GM18520 (cell line): ENCODE data around the gene ZNF443.
A peak's percentile ranks its signal among the peaks of the same experiment; 100 is the strongest.
"Not testable (repeated sequence)": the region's sequence is repeated elsewhere in the genome, so short reads cannot be mapped to it uniquely, and the experiment has no call there.

Experiments used
- ATAC-seq: cut with Tn5 transposase; IDR thresholded peaks from one replicate; pipeline ENCODE4 v1.9.1; 2021; ENCODE audit not compliant: unreplicated experiment

Gene ZNF443

DNA sequence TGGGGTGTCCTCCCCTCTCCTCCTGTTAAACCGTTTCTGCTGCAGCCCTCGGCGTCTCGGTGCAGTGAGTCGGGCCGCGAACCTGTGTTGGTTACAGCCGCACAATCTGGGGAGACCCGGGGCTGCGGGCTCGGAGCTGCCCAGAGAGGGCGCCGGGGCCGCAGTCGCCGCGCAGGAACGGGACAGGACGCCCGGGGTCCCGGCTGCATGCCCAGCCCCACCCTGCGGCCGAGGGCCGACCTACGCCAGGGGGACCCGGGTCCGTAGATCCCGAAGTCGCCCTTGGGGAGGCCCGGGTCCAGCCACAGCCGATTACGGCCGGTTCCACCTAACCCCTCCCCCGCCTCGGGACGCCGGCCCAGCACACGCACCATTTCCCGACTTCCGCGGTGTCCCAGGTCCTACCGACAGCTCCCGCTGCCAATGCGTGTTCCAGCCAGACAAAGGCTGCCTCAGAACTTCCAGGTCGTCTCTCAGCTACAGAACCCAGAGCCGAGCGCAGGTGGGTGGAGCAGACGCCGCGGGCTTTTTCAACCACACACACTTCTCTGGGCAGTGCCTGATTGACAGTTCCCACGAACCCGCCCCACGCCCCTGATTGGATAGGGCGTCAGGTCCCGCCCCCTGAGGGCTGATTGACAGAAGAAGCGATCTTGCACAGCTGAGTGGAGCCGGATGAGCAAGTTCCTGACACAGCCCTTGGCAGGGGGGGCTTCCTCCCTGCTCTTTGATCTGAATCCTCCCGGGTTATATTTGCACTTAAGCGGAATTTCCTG, at the start of gene ZNF443:
TSS of gene ZNF443 (minus strand) at position 481 of the 776 bp plus-strand sequence. CDS start at position 374, 107 bp downstream.
- ATAC-seq, result peak; percentile 94

DNA sequence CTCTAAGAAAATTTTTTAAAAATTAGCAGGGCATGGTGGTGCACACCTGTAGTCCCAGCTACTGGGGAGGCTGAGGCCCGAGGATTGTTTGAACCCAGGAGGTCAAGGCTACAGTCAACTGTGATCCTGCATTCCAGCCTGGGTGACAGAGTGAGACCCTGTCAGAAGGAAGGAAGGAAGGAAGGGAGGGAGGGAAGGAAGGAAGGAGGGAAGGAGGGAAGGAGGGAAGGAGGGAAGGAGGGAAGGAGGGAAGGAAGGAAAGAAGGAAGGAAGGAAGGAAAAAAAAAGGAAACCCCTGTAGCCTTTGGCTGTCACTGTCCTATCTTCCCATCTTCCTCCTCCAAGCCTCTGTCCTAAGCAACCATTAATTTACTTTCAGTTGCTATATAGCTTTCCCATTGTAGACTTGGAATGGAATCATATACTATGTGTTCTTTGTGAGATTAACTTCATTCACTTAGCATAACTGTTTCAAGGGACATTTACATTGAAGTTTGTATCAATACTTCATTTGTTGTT, 45.5 kb upstream of the ZNF443 start:
- not testable (repeated sequence) for ATAC-seq

DNA sequence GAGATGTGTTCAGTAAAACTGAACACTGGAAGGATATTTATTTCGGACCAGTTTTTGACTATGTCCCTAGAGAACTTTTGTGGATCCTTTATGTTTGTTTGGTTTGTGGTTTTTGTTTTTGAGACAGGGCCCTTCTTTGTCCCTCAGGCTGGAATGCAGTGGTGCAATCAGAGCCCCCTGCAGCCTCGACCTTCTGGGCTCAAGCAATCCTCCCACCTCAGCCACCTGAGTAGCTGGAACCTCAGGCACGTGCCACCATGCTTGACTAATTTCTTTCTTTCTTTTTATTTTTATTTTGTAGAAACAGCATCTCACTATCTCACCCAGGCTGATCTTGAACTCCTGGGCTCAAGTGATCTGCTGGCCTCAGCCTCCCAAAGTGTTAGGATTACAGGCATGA, 44.8 kb upstream of the ZNF443 start:
- ATAC-seq, result no peak

DNA sequence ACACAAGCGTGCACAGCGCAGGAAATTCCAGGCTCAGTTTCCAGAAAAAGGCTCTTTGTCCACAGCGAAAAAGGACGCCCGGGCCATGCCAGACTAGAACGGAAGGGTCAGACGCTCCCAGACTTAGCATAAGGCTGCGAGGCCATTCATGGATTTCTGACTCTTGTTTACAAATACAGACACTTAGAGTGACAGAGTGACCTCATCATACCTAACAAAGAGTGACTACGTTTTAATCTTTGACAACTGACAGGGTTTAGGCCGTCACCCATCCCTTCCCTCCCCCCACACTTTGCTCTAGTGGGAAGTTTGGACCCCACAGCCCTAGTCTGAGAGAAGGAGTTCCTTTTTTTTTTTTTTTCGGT, 44.2 kb upstream of the ZNF443 start:
- ATAC-seq, result no peak

DNA sequence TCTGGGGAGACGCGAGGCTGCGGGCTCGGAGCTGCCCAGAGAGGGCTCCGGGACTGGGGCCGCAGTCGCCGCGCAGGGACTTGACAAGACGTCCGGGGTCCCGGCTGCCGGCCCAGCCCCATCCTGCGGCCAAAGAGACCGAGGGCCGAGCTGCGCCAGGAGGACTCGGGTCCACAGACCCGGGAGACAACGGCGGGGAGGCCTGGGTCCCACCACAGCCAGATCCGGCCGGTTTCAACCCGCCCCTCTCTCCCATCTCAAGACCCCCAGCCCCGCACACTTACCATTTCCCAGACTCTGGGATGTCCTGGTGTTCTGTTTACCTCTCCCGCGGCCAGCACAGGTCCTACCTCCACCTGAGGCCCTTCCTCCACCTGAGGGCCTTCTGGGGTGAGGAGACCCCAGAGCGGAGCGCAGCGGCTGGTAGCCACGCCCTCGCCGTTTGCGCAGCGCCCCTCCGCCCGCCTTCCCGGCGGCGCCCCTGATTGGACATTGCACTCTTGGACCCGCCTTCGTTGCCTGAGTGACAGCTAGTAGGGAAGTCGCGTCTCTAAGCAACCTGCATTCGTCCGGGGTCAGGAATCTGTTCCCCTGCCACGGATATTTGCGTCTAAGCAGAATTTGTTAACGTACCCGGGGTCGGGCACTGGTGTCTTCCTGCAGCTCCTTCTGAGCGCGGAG, 43.7 kb upstream of the ZNF443 start, which contains the start of gene ZNF709:
TSS of gene ZNF709 (minus strand) at position 446 of the 681 bp plus-strand sequence. CDS start at position 287, 159 bp downstream.
- ATAC-seq, result peak; percentile 91

DNA sequence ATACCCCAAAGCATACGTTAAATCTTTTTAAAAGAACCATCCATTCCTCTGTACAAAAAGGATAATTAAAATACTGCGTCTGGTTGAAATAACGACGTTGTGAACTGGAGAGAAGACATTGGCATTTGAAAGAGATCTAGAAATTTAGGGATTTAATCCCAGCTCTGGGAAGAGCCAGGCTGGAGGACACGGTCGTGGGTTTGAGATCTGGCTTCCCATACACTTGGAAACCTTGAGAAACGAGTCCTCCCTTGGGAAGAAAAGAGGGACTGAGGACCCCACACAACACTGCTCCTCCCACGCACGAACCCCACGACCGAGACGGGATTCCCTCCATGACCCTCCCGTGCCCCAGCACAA, 43.2 kb upstream of the ZNF443 start:
- no peak for ATAC-seq

DNA sequence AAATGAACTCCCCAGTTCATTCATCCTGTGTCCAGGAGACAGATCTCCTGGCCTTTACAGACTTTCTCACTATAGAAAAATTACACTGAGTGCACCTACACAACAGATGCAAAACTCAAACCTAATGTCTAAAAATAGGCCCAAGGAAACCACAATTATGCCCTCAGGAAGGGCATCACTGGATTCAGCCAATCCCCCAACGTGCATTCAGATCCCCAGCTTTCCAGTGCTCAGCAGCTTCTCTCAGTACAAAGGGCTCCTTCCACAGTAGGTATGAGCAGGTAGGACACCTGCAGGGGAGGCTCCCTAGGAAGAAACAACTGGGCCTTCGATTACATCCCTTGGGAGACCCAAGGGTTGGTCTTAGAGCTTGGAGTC, 41.7 kb upstream of the ZNF443 start:
- no peak for ATAC-seq

DNA sequence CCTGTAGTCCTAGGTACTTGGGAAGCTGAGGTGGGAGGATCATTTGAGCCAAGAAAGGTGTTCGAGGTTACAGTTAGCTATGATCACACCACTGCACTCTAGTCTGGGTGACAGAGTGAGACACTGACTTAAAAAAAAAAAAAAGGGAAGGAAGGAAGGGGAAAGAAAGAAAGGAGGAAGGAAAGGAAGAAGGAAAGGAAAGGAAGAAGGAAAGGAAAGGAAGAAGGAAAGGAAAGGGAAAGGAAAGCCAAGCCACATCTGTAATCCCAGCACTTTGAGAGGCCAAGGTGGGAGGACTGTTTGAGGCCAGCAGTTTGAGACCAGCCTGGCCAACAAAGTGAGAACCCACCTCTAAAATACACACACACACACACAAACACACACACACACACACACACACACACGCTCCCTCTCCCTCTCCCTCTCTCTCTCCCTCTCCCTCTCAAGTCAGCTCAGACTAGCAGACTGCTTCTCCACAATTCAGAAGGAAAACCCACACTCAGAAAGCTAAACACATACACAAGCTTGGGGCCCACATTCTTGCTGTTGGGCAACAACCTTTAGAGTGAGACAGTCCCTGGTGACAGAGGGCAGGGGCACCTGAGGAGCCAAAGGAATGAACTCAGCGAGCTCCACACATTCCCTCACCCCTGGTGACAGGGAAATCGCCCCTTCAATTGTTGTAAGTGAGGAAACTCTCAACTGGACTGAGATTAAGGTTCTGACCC, 41.1 kb upstream of the ZNF443 start:
- ATAC-seq, result no peak

DNA sequence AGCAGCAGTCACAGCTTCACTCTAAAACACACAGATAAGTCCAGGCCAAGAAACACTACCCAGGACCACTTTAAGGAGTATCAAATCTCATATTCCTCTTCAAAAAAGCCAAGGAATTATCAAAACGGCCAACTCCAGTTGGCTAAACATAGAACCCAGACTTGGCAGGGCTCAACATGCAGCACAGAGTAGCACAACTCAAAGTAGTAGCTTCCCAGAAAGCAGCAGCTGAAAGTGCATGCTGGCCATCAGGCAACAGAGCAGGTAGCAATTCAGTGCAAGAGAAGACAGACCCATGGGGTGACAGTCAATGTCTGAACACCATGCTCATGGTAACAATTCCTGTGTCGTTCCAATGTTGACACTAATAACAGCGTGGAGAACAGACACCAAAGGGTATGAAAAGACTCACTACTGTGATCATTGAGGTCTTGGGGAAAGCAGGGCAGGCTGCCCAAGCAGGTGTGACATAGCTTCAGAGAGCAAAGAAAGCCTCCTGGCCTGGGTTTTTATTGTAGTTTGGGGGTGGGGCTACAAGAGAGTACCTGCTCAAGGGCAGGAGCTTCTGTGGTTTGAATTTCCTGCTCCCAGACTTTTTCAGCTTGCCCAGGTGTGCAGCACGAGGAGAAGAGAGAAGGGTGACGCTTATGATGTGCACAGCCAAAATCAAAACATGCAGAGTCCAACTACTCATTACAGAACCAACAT, 37.6 kb upstream of the ZNF443 start:
- ATAC-seq, result no peak

DNA sequence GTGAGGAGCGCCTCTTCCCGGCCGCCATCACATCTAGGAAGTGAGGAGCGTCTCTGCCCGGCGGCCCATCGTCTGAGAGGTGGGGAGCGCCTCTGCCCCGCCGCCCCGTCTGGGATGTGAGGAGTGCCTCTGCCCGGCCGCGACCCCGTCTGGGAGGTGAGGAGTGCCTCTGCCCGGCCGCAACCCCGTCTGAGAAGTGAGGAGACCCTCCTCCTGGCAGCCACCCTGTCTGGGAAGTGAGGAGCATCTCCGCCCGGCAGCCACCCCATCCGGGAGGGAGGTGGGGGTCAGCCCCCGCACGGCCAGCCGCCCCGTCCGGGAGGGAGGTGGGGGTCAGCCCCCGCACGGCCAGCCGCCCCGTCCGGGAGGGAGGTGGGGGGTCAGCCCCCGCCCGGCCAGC, 26.8 kb upstream of the ZNF443 start:
- not testable (repeated sequence) for ATAC-seq

DNA sequence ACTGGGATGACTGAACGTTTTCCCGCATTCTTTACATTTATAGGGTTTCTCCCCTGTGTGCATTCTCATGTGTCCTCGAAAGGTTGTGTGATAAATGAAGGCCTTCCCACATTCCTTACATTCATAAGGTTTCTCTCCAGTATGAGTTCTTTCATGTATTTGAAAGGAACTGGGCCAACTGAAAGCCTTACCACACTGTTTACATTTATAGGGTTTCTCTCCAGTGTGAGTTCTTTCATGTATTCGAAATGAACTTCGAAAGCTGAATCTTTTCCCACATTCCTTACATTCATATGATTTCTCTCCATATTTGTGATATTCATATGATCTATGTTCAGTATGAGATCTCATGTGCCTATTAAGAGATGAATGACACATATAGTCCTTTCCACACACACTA, 24.4 kb upstream of the ZNF443 start:
- ATAC-seq, result no peak

DNA sequence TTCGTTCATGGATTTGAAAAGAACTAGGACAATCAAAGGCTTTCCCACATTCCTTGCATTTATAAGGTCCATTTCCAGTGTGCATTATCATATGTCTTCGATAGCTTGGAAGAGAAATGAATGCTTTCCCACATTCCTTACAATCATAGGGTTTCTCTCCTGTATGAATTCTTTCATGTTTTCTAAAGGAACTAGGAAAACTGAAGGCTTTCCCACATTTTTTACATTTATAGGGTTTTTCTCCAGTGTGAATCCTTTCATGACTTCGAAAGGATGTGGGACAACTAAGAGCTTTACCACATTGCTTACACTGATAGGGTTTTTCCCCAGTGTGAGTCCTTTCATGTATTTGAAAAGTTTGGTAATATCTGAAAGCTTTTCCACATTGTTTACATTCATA, 23.9 kb upstream of the ZNF443 start:
- no peak for ATAC-seq

DNA sequence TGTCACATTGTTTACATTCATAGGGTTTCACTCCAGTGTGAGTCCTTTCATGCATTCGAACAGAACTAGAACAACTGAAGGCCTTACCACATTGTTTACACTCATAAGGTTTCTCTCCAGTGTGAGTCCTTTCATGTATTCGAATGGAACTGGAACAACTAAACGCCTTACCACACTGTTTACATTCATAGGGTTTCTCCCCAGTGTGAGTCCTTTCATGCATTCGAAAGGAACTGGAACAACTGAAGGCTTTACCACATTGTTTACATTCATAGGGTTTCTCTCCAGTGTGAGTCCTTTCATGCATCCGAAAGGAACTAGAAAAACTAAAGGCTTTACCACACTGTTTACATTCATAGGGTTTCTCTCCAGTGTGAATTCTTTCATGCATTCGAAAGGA, 23.3 kb upstream of the ZNF443 start:
- not testable (repeated sequence) for ATAC-seq

DNA sequence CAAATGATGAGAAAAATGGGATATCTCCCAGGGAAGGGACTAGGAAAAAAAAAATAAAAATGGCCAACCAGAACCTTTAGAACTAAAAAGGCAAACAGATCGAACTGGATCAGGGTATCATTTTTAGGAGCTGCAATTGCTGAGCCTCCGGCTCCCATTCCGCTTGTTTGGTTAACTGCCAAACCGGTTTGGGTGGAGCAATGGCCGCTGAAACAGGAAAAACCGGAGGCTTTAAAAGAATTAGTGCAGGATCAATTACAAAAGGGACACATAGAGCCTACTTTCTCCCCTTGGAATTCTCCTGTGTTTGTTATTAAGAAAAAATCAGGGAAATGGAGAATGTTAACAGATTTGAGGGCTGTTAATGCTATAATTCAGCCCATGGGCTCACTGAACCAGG, 12.7 kb upstream of the ZNF443 start:
- ATAC-seq, result no peak

DNA sequence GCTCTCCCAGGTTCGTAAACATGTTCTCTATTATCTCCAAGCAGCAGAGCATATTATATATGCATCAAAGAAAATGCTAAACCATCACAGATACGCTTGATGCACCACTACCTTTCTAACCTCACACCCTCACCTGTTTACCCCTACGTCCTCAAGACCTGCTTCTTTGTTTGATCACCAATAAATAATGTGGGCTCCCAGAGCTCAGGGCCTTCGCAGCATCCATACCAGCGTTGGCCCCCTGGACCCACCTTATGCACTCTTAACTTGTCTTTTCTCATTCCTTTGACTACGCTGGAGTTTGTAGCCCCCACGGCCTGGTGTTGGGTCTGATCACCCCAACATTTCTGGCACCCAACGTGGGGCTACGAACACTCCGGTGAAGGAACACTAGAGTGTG, 10.0 kb upstream of the ZNF443 start:
- ATAC-seq, result no peak

DNA sequence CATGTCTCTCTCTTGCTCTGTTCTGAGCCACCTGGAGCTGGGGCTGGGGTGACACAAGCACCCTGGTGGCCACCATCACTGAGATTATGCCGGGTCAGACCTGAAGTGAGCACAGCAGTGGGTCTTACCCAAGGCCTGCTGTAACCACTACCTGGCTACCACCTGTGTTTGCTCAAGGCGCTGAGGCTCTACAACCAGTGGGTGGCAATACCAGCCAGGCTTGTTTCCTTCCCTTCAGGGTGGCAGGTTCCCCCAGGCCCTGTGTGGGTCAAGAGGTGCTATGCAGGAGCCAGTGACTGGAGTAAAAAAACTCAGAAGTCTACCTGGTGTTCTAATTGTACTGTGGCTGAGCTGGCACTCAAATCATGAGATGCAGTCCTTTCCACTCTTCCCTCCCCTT, 8.0 kb upstream of the ZNF443 start:
- ATAC-seq, result no peak

DNA sequence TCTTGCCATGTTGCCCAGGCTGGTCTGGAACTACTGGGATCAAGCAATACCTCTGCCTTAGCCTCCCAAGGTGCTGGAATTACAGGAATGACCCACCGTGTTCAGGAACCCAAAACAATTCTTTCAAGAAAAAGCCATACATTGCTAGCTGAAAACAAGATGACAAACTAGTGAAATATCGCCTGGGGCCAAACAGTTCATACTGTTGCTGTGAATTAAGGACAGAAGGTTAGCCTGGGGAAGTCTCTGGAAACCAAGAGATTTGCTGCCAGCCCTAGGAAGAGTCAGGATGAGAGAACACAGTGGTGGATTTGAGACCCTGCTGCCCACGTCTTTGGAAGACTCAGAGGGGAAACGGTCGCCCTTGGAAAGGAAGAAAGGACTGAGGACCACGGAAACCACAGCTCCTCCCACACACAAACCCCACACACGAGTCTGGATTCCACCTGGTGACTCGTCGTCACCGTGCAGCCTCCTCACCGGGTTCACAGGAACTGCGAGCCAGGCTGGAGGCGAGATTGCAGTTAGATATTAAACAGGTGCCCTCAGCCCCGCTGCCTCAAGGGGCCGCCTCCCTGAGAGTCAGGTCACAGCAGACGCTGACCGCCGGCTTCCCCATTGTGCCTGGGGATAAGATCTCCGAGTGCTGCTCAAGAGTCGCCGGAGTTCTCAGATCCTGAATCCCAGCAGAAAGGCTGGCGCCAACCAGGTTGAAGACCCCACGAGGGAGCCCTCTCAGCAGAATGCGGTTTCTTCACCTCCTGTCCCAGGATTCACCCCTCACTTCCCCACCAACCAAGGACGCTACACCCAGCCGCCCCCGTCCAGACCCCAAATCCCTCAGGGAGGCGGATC, 908 bp downstream of the ZNF443 start:
- ATAC-seq, result not testable (repeated sequence)

DNA sequence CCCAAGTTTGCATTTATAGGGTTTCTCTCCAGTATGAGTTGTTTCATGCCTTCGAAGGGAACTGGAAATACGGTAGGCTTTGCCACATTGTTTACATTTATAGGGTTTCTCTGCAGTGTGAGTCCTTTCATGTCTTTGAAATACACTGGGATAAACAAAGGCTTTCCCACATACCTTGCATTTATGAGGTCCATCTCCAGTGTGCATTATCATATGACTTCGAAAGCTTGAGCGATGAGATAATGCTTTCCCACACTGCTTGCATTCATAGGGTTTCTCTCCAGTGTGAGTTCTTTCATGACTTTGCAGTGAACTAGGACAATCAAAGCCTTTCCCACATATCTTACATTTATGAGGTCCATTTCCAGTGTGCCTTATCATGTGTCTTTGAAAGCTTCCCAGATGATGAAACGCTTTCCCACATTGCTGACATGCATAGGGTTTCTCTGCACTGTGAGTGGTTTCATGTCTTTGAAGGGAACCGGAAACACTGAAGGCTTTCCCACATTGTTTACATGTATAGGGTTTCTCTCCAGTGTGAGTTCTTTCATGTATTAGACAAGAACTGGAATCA, 10.0 kb downstream of the ZNF443 start:
- ATAC-seq, result not testable (repeated sequence)

DNA sequence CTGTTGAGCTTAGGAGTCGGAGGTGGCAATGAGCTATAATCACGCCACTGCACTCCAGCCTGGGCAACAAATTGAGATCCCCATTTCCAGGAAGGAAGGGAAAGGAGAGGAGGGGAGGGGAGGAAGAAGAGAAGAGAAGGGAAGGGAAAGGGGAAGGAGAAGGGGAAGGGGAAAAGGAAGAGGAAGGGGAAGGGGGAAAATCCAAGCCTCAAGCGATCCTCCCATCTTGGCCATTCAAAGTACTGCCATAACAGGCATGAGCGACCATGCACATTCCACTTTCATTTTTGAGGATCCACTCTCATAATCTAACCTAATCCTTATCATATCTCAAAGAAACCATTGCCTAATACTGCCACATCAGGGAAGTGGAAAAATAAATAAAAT, 14.9 kb downstream of the ZNF443 start:
- no peak for ATAC-seq
